Colonic mucosa (tissue), 4 donors: ENCODE data around the gene PDE3A. TPM values are rescaled to one million over a fixed set of nuclear protein-coding genes. Genes with fewer than 3 reads are reported as not detected.
"Not testable (repeated sequence)": the region's sequence is repeated elsewhere in the genome, so short reads cannot be mapped to it uniquely, and the experiment has no call there.

Source experiments
- DNase-seq: peaks from one replicate; pipeline ENCODE4 v3.0.0-alpha.2; 2020
- H3K27ac ChIP-seq: fragments of 200-600 bp; one replicate; pipeline ENCODE4 v1.8.0; 2021
- H3K27me3 ChIP-seq: fragments of 200-600 bp; one replicate; pipeline ENCODE4 v1.8.0; 2021
- H3K36me3 ChIP-seq: fragments of 200-600 bp; one replicate; pipeline ENCODE4 v1.8.0; 2021
- H3K4me1 ChIP-seq: fragments of 200-600 bp; one replicate; pipeline ENCODE4 v1.8.0; 2021; ENCODE audit warnings: mild to moderate bottlenecking
- H3K4me3 ChIP-seq: fragments of 200-600 bp; one replicate; pipeline ENCODE4 v1.8.0; 2021
- H3K9ac ChIP-seq, 2 donors: one replicate each; pipeline ENCODE4 v1.7.0; 2013; ENCODE audit warnings: control low read depth in 2 of 2, low read depth in 2 of 2, low read length in 2 of 2
- H3K9me3 ChIP-seq: fragments of 200-600 bp; one replicate; pipeline ENCODE4 v1.8.0; 2021
- CTCF ChIP-seq: fragments of 200-600 bp; IDR thresholded peaks from one replicate; pipeline ENCODE4 v1.8.0; 2022; ENCODE audit warnings: antibody characterized with exemption, mild to moderate bottlenecking
- intact Hi-C: fragments of 100-400 bp; cut with DNase I; formaldehyde crosslinking; loops from one replicate; pipeline ENCODE4 v1.14.1; 2022
- total RNA-seq, 2 donors: library from RNA; stranded (reverse); fragmentation: NEBNext Ultra II Directional in 1 of 2; extraction: Animal tissue kit (Norgen Biotek cat#: 25700) in 1 of 2; gene quantifications; one replicate each; pipeline ENCODE4 v1.2.1, GENCODE V29; 2021
- donor health status: healthy.
- donor health status: DM: no; HTN: no; CAD: no.
- donor health status: DM: no; HTN: no; CAD: no.

The PDE3A gene
- total RNA-seq = 10 to 100 TPM; 32.1 to 50.6 TPM

DNA sequence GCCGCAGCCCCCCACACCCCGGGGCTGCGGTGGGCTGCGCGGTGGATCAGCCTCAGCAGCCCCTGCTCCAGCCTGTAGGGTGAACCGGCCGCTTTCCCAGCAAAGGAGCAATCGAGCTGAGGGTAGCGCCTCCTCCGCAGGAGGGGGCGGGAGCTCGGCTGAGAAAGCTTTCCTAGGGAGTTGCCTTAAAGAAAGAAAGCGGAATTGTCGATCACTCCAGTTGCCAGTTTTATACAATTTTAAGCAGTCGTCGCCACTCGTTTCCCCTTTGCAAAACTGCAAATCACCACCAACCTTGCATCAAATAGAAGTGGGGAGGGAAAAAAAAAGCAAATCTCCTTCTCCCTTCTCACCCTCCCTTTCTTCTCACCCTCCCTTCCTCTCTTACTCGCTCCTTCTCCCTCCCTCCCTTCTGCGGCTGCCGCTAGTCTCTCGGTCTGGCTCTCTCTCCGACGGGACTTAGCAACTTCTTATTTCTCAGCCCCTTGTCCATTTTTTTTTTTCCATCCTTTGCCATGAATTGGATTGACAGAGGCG is at the start of gene PDE3A:
Gene PDE3A, plus strand, starts transcription at position 424 of the 537 bp plus-strand sequence. CDS start 748 bp downstream, outside the sequence.
- peak; percentile 83 for DNase-seq

GRCh38 chr12:20319366-20319765 is 49.0 kb upstream of the PDE3A start:
- Histone ChIP-seq H3K4me3 (no peak overlapping the region), H3K9me3 (no peaks in the 10 kb centered on the region), H3K27me3 (no peaks in the 10 kb centered on the region), H3K27ac (no peak overlapping the region), H3K9ac (no peak overlapping the region), H3K36me3 (no peaks in the 10 kb centered on the region), H3K4me1 (no peaks in the 10 kb centered on the region)
- intact Hi-C loops = no loop called here
- TF ChIP-seq CTCF = no peak
- no peak for DNase-seq

More for the DNA sequence above, at the start of gene PDE3A:
- no peak for TF ChIP-seq CTCF
- no peaks in the 10 kb centered on the region for H3K9me3 ChIP-seq
- intact Hi-C loops = loop anchor here (10.0 kb wide), 2 partner anchors 237 to 633 kb away; no protein-coding TSS in a partner anchor
- H3K9ac ChIP-seq = peak within 1 kb of the TSS; percentile 75 to 93
- no peaks in the 10 kb centered on the region for H3K4me1 ChIP-seq
- peak within 1 kb of the TSS; percentile 70 for H3K4me3 ChIP-seq
- H3K27ac ChIP-seq = peak within 1 kb of the TSS; percentile 89
- no peaks in the 10 kb centered on the region for H3K27me3 ChIP-seq
- no peaks in the 10 kb centered on the region for H3K36me3 ChIP-seq

GRCh38 chr12:20320552-20320951 is 47.8 kb upstream of the PDE3A start:
- no peak overlapping the region for H3K4me3 ChIP-seq
- DNase-seq = no peak
- H3K4me1 ChIP-seq = no peaks in the 10 kb centered on the region
- H3K27me3 ChIP-seq = no peaks in the 10 kb centered on the region
- TF ChIP-seq CTCF = no peak
- intact Hi-C loops = no loop called here
- H3K36me3 ChIP-seq = no peaks in the 10 kb centered on the region
- H3K9ac ChIP-seq = no peak overlapping the region
- no peak overlapping the region for H3K27ac ChIP-seq
- H3K9me3 ChIP-seq = no peaks in the 10 kb centered on the region

DNA sequence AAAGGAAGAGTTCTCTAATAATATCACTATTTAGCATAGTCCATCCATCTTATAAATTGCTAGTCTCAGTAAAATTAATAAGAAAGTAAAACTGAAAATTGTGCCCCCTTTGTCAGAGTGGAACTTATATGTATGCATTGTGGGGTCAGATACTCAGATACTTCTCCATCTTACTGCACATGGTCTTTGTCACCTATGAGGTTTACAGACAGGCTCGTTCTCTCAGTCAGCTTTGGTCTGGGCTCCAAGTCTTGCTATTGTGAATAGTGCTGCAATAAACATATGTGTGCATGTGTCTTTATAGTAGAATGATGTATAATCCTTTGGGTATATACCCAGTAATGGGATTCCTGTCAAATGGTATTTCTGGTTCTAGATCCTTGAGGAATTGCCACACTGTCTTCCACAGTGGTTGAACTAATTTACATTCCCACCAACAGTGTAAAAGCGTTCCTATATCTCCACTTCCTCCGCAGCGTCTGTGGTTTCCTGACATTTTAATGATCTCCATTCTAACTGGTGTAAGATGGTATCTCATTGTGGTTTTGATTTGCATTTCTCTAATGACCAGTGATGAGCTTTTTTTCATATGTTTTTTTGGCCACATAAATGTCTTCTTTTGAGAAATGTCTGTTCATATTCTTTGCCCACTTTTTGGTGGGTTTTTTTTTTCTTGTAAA is 37.4 kb upstream of the PDE3A start:
- H3K9me3 ChIP-seq, H3K4me1 ChIP-seq, intact Hi-C loops, DNase-seq, H3K36me3 ChIP-seq, H3K4me3 ChIP-seq, H3K27ac ChIP-seq, H3K9ac ChIP-seq, H3K27me3 ChIP-seq: not testable (repeated sequence)

DNA sequence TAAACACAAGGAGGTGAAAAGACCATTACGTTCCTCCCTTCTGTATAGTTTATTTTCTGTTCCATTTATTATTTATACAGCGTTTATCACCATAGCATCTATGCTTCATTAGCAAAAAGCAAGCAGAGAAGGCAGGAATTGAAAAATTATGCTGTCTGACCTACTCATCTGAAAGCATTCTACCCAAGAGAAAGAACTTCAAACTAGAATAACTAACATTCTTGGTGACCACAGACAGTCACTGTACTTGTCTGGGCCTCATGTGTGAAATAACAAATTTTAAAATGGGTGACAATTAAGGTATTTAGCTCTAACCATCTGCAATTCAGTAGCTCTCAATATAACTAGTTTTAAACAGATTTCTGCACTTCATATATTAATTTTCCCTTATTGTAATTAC is 29.3 kb upstream of the PDE3A start:
- Histone ChIP-seq H3K9me3 (no peaks in the 10 kb centered on the region), H3K27ac (no peak overlapping the region), H3K9ac (no peak overlapping the region), H3K27me3 (no peaks in the 10 kb centered on the region), H3K4me1 (no peaks in the 10 kb centered on the region), H3K4me3 (no peak overlapping the region), H3K36me3 (no peaks in the 10 kb centered on the region)
- no peak for DNase-seq
- no peak for TF ChIP-seq CTCF
- intact Hi-C loops = no loop called here

- H3K36me3 ChIP-seq = no peaks in the 10 kb centered on the region
- no peak overlapping the region for H3K4me3 ChIP-seq
- H3K4me1 ChIP-seq = no peaks in the 10 kb centered on the region
- no peak overlapping the region for H3K9ac ChIP-seq
- H3K27me3 ChIP-seq = no peaks in the 10 kb centered on the region
- TF ChIP-seq CTCF = no peak
- no peak overlapping the region for H3K27ac ChIP-seq
- no peak for DNase-seq
- no peaks in the 10 kb centered on the region for H3K9me3 ChIP-seq
- intact Hi-C loops = no loop called here
Measured at GRCh38 chr12:20342111-20342510, 26.2 kb upstream of the PDE3A start.
